GM18526 (cell line): ENCODE measurements around the gene NFAM1.

Source experiments
- POLR2A ChIP-seq: IDR thresholded peaks from 3 replicates; pipeline ENCODE4 v1.6.1; 2011; ENCODE audit not compliant: insufficient read length; ENCODE audit errors: extremely low read depth

Gene NFAM1

DNA sequence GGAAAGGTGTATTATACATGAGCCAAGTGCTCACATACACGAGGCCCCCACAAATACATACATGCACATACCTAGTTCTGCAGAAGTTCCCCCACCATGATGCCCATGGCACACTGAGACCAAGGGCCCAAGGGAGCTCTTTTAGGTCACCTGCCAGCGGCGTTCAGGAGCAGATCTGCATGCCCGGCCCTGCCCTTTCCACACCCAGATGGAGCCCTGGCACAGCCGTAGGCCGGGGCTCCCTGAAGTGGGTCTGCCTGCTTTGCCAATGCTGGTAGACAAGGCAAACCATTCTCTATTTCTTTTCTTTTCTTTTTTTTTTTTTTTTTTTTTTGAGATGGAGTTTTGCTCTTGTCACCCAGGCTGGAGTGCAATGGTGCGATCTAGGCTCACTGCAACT is 21.5 kb downstream of the NFAM1 start:
- no peak for TF ChIP-seq POLR2A

DNA sequence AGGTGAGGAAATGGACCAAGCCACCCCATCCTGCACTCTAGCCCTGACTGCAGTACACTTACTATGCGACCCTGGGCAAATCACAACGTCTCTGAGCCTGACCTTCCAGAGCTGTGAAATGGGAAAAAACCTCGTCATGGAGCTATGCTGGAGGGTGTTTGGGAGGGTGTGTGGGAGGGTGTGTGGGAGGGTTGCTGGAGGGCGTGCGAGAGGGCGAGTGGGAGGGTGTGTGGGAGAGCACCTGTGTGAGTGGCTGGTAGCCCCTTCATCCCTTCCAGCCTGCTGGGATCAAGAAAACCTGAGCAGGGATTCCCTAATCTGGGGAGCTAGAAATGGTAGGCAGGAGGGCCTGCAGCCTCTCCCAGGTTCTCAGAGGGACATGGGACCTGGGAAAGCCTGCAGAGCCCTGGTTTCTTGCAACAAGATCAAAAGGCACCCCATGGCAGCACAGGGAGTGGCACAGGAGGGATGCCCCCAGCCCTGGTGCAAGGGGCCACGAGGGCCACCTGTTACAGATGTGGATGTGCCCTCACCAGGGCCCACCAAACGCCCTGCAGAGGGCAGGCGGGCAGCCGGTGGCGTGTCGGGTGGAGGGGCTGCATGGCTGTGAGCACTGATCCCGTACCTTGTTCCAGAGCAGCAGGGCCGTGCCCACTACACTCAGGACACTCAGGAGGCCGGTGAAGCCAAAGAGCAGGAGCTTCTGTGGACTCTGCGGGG is 23.2 kb downstream of the NFAM1 start:
- TF ChIP-seq POLR2A = no peak

DNA sequence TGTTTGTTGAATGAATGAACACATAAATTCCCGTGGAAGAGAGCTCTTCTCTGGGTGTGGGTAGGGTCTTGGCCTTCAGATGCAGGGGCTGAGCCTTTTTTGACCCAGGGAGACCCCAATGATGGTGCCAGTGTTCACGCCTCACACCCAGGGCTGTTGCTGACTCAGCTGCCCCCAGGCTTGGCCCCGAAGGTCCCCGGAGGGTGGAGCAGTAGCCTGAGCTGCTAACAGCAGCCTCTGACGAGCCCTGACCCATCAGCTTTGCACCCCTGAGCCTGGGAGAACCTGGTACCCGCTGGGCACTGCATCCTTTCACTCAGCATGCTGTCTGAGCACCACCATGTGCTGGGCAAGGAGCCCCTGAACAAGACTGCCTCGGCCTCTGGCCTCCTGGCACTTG is 23.9 kb downstream of the NFAM1 start:
- no peak for TF ChIP-seq POLR2A

DNA sequence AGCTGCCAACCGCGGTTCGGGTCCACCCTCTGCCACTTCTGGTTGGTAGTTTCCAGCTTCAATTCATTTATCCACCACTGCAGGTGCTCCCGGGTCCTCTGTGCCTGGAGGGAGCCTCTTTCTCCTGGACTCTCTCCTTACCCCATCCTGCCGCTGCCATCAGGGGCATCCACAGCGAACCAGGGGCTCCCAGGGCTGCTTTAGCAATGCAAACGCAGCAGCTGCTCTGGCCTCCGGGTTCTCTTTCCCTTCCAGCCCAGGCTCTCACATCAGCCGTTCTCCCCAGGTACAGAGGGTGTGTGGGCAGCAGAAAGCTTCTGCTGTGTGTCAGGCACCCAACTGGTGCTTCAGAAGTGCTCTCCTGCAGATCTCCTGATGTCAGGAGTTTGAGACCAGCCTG is 27.9 kb downstream of the NFAM1 start:
- no peak for TF ChIP-seq POLR2A

DNA sequence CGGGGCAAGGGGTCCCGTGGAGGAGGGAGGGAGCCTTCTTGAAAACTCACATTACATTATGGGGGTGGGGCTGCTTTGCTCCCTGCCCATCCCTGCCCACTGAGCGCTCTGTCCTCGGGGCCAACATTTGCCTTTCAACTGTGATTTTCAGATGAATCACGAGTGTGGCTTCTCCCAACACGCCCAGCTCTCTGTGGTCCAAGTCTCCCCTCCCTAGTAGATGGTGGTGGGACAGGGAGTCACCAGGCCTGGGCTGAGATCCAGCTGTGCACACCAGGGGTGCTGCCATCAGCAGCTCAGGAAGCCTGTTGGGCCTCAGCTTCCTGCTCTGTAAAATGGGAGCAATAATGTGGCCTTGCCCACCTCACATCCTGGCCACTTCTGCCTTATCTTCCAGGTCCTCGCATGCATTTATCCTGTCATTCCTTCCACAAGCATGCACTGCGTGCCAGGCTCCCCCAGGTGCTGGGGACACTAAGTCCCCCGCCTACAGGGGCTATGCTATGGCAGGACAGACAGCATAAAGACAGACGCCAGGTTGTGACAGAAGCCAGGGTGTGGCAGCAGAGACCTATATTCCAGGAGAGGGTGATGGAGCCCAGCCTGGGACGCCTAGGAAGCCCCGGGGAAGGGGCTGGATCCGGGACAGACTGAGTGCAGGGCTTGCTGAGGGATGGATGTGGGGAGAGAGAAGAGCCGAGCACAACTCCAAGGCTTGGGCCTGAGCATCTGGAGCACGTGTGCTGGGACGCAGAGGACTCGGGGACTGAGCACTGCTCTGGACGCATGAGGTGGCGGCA is 30.5 kb downstream of the NFAM1 start:
- TF ChIP-seq POLR2A = no peak

DNA sequence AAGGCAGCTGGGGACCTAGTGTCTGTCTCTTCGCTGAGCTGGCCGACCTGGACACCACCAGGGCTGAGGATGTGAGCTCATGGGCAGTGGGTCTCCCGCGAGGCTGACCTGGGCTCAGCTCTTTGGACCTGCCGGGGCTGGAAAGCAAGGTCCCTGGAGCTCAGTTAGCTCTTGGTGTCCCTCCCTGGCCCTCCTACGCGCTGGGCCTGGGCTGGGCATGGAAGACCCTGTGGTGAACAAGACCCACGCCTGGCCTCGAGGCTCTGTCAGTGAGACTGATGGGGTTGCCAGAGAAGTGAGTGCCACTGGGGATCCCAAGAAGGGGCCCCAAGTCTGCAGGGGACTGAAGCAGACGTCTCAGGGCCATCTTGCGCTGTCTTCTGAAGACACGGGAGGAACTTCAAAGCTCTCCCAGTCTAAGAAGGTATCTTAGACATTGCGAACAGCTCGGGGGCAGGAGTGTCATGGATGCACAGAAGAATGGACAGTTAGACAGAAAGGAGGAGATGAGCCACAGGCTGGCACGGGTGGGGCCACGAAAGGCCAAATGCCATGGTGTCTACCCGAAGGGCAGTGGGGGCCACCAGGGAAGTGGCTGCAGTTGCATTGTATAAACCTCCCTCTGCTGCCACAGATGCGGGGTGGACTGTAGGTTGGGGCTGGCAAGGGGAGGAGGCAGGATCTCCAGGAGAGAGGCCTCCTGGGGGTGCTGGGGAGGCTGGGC is 31.2 kb downstream of the NFAM1 start:
- no peak for TF ChIP-seq POLR2A

DNA sequence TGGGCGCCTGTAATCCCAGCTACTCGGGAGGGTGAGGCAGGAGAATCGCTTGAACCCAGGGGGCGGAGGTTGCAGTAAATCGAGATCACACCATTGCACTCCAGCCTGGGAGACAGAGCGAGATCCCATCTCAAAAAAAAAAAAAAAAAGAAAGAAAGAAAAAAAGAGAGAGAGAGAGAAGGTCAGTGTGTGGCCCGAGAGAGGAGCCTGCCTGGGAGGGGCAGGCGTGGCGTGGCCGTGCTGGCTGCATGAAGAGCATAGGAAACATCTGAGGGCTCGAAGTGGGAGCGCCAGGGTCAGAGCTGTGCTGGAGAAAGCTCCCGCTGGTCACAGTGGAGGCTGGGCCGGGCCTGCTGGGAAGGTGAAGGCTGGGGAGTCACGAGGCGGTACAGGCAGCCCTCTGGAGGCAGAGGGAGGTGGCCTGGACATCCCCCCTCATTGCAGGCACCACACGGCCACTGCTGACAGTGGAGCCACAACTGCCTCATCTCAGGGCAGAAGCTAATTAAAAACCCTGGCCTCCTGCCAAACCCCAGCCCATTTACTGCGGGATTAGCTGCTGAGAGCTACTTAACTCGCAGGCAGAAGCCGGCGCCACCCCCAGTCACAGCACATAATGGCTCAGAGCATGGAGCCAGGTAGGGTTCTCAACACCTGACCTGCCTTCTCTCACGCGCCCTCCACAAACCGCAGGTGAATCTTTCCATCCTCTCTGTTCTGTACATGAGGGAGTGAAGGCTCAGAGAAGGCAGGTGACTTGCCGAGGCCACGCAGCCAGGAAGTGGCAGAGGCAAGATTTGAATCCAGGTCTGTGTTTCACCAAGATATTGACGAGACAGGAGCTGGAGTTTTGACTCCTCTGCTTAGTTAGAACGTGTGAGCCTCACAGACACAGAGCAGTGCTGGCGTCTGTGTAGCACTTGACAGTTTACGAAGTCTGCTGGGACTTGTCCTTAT is 32.6 kb downstream of the NFAM1 start:
- TF ChIP-seq POLR2A = no peak

DNA sequence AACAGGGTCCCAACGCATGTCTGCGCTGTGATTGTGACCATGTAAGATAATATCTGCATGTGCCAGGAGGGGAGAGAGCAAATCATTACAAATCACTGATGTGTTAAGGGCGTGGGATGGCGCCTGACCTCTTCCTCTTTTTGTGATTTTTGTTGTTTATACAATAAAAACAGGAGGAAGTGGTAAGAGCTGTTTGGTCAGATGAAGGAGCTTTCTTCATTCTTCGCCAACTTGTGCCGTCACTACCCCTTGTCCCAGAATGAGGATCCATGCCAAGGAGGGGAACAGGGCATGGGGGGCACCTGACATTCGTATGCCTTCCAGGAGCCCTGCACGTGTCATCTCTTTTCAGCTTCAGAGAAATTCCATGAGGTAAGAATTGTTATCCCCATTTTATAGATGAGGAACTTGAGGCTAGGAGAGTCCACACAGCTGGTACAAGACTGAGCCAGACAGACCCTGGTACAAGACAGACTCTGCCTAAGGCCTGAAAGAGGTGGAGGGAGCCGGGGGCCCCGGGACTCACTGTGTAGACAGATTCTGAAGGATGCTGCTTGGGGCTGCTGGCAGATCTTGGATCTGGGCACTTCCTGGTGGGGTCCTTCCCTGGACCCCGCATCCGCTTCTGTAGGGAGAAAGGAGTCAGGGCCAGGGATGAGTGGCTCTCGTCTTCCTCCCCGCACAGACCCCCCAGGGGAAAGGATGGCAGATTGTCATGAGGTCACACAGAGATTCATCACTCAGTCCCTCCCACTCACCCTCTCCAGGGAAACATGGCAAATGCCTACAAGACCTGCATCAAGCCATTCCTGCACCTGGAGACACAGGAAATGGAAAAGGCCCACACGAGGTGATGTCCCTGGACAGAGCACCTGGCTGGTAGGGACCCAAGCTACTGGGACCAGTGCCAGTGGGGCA is 34.6 kb downstream of the NFAM1 start:
- TF ChIP-seq POLR2A = no peak

DNA sequence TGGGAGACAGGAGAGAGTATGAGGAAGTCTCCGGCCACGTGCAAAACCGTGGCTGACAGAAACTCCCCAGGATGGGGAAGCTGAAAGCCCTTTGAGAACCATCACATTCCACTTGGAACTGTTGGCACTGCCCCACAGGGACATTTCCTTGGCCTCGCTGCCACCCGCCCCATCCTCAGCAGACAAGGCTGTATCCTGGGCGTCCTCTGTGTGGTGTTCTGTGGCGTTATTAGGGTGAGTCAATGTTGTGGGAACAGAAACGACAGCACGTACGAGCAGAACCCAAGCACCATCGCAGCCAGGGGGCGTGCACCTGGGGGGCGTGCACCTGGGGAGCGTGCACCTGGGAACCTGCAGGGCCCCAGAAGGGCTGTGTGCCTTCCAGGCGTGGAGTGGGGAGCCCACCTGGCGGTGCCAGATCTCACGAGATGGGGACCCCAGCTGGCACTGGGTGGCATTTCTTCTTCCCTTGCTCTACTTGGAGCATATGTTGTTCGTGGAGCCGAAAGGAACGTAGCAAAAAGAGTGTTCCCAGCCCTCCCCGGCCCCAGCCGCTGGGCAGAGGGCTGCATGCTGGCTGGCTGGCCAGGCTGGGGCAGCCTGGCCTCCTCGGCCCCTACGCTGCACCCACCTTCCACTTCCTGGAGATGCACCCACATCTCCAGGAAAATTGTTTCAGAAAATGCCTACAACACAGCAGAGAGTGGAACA is 35.4 kb downstream of the NFAM1 start:
- TF ChIP-seq POLR2A = no peak

DNA sequence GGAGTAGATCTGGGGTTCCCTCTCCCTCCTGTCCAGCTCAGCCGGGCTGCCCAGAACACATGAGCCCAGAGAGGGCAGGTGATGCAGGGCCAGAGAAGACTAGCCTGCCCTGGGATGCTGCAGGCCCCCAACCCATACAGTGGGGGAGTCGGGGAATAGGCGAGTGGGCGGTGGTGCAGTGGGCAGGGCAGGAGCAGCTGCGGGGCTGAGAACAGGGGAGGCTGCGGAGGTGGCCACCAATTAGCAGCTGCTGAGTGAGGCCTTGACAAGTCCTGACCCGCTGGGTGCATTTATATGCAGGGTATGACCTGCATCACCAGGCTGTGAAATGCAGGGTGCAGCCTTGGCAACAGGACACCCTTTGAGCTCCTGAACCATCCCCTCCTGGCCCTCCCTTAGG is 43.1 kb downstream of the NFAM1 start:
- TF ChIP-seq POLR2A = no peak

DNA sequence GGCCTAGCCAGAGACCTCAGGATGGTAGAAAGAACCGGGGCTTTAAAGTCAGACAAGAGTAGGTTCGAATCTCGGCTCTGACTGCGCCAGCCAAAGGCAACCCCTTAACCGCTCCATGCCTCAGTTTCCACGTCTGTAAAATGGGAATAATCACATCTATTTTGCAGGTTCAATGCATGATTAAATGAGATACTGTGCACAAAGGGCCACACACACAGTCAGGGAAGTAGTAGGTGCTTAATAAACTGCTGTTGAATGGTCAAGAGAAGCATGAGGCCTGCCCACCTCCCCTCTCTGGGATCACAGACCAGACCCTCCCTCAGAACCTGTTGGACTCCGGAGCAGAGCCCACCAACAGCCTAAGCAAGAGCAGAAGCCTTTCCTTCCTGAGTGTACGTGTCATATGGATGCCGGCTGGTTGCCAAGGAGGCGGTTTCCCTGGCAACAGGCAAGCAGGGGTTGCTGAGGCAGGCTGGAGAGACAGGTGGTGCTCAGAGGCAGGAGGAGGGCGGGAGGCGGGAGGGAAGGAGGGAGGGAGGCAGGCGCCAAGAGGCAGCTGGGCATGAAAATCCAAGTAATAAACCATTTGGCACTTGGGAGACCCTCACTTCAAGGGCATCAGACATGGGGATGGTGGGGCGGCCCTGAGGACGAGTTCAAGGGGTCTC is 43.9 kb downstream of the NFAM1 start:
- TF ChIP-seq POLR2A = no peak

DNA sequence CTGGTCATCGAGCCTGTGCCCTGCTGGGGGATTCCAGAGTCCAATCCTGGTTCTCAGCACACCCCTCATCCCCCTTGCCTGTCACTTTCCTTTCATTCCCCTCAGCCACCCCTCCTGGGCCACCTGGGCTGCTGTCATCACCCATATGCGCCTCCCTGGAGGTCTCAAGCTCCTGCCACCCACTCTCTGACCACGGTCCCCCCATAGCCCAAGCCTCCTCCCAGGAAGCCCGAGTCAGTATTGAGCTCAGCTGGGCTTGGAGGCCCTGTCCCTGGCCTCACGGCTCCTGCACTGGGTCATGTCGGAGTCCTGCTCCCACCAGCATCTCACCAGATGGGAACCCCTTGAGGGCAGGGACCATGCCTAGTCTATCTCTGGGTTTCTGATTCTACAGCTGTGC is 44.6 kb downstream of the NFAM1 start:
- no peak for TF ChIP-seq POLR2A

DNA sequence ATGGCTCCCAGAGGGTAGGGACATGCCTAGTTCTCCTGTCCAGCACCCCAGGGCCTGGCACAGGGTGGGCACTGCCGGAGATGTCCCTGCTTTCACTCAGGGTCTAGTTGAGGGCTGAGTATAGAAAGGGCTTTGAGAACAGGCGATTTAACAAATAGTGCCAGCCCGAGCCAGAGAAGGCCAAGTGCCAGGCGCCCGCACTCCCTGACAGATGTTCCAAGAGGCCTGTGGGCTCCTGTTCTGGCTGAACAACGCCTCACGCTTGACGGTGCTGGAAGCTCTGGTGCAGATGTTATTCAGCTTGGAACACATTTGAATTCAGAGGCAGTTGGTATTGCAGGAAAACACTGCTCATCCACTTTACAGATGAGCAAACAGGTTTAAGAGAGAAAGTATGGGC is 46.5 kb downstream of the NFAM1 start:
- no peak for TF ChIP-seq POLR2A
